Measurements from ENCODE around the gene WASL.

WASL gene

DNA sequence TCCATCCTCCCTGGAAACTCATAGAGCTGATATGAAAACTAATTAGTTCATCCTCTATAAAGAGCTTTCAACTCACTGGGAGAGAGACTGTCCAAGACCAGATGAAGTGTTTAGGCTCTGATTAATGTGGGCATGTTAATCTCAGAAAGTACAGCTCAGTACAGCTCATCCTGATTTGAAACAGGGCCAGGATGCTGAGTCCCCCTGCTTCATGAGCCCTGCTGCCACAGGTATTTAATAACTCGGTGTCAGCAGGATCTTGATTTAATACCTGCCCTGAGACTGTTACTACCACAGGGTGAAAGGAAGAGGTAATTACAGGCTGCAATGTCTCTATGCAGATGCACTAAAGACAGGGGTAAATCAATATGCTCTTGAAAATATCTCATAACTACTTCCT, 82.3 kb downstream of the WASL start:
- no peak overlapping the region for H3K4me3 ChIP-seq (ENCODE audit: low read length)
- no peaks in the 10 kb centered on the region for H3K4me1 ChIP-seq (ENCODE audit: control insufficient read depth, low read depth, low read length)
- no peaks in the 10 kb centered on the region for H3K9me3 ChIP-seq (ENCODE audit: control insufficient read depth, low read depth, low read length)
- H3K27ac ChIP-seq (ENCODE audit: low read length), result no peak overlapping the region
- no peak overlapping the region for H3K9ac ChIP-seq (ENCODE audit: low read length)
- no peaks in the 10 kb centered on the region for H3K36me3 ChIP-seq (ENCODE audit: control insufficient read depth, low read depth, low read length)
- H3K27me3 ChIP-seq (ENCODE audit: control insufficient read depth, insufficient read depth, low read length), result no peaks in the 10 kb centered on the region

DNA sequence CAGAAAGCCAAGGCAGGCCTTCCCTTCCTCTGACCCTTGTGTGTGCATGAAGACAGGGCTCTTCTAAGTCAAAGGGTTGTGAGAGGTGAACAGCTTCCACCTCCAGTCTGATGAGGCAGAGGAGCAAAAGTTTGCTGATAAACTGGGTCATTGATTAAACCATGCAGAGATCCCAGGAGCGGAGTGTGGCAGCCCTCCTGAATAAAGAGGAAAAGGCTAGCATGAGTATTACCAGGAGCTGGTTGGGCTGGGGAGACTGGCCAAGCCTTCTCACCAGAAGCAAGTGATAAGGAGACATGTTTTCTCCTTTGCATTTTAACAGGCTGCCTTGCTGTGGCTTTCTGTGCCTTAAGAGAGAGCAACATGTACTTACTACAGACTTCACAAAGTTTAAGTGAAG, 82.9 kb downstream of the WASL start:
- H3K9me3 ChIP-seq (ENCODE audit: control insufficient read depth, low read depth, low read length), result no peaks in the 10 kb centered on the region
- H3K4me3 ChIP-seq (ENCODE audit: low read length), result no peak overlapping the region
- no peaks in the 10 kb centered on the region for H3K27me3 ChIP-seq (ENCODE audit: control insufficient read depth, insufficient read depth, low read length)
- no peaks in the 10 kb centered on the region for H3K4me1 ChIP-seq (ENCODE audit: control insufficient read depth, low read depth, low read length)
- H3K27ac ChIP-seq (ENCODE audit: low read length), result no peak overlapping the region
- H3K36me3 ChIP-seq (ENCODE audit: control insufficient read depth, low read depth, low read length), result no peaks in the 10 kb centered on the region
- no peak overlapping the region for H3K9ac ChIP-seq (ENCODE audit: low read length)

DNA sequence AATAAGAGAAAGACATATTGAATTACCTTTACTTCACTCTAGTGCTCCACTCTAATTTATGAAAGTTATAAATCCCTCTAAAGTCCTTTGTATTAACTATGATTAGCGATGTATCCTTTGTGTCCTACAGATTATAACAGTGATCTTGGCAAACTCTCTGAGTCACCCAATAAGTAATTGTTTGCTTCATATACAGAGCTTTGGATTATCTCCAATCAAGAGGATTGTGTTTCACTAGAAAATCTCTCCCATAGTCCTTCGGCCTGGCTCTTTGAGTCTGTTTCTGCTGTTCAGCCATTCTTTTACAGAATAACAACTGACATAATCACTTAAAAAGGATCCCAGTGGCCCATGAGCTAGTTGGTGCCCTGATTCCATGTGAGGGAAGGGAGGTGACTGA, 83.6 kb downstream of the WASL start:
- H3K9ac ChIP-seq (ENCODE audit: low read length), result no peak overlapping the region
- H3K27me3 ChIP-seq (ENCODE audit: control insufficient read depth, insufficient read depth, low read length), result no peaks in the 10 kb centered on the region
- H3K4me3 ChIP-seq (ENCODE audit: low read length), result no peak overlapping the region

DNA sequence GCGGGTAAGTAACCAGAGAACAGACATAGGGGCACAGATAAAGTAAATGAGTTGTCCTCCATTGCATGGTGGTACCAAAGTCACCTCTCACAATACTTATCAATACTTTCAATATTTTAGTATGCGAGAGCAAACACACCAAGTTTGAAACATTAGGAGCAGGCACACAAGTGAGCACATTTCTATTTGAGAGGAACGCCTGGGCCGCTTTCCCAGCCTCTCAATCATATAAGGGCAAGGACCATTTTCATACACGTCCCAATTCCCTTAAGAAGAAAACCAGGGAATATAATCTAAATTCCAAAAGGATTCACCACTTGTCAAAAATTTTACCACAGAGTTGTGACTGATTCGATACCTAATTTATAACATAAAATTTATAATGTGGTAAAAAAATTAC, 85.6 kb downstream of the WASL start:
- no peaks in the 10 kb centered on the region for H3K9me3 ChIP-seq (ENCODE audit: control insufficient read depth, low read depth, low read length)
- H3K36me3 ChIP-seq (ENCODE audit: control insufficient read depth, low read depth, low read length), result no peaks in the 10 kb centered on the region
- no peak overlapping the region for H3K4me3 ChIP-seq (ENCODE audit: low read length)
- no peaks in the 10 kb centered on the region for H3K4me1 ChIP-seq (ENCODE audit: control insufficient read depth, low read depth, low read length)
- no peaks in the 10 kb centered on the region for H3K27me3 ChIP-seq (ENCODE audit: control insufficient read depth, insufficient read depth, low read length)
- H3K9ac ChIP-seq (ENCODE audit: low read length), result no peak overlapping the region
- H3K27ac ChIP-seq (ENCODE audit: low read length), result no peak overlapping the region

More for the DNA sequence above, 83.6 kb downstream of the WASL start:
- no peaks in the 10 kb centered on the region for H3K9me3 ChIP-seq (ENCODE audit: control insufficient read depth, low read depth, low read length)
- H3K4me1 ChIP-seq (ENCODE audit: control insufficient read depth, low read depth, low read length), result no peaks in the 10 kb centered on the region
- no peaks in the 10 kb centered on the region for H3K36me3 ChIP-seq (ENCODE audit: control insufficient read depth, low read depth, low read length)
- H3K27ac ChIP-seq (ENCODE audit: low read length), result no peak overlapping the region

DNA sequence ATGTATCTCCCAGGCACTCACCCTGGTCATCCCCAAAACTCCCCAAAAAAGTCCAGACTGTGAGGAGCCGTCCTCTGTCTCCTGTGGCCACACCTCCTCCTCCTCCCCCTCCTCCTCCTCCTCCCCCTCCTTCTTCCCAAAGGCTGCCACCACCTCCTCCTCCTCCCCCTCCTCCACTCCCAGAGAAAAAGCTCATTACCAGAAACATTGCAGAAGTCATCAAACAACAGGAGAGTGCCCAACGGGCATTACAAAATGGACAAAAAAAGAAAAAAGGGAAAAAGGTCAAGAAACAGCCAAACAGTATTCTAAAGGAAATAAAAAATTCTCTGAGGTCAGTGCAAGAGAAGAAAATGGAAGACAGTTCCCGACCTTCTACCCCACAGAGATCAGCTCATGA, 86.0 kb downstream of the WASL start:
- Histone ChIP-seq H3K9me3 (ENCODE audit: control insufficient read depth, low read depth, low read length) (no peaks in the 10 kb centered on the region), H3K4me3 (ENCODE audit: low read length) (no peak overlapping the region), H3K27ac (ENCODE audit: low read length) (no peak overlapping the region), H3K36me3 (ENCODE audit: control insufficient read depth, low read depth, low read length) (no peaks in the 10 kb centered on the region), H3K27me3 (ENCODE audit: control insufficient read depth, insufficient read depth, low read length) (no peaks in the 10 kb centered on the region), H3K4me1 (ENCODE audit: control insufficient read depth, low read depth, low read length) (no peaks in the 10 kb centered on the region), H3K9ac (ENCODE audit: low read length) (no peak overlapping the region)

DNA sequence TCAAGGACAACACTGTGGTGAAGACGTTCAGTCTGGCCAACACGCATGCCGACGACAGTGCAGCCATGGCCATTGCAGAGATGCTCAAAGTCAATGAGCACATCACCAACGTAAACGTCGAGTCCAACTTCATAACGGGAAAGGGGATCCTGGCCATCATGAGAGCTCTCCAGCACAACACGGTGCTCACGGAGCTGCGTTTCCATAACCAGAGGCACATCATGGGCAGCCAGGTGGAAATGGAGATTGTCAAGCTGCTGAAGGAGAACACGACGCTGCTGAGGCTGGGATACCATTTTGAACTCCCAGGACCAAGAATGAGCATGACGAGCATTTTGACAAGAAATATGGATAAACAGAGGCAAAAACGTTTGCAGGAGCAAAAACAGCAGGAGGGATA, 86.5 kb downstream of the WASL start:
- Histone ChIP-seq H3K27me3 (ENCODE audit: control insufficient read depth, insufficient read depth, low read length) (no peaks in the 10 kb centered on the region), H3K4me3 (ENCODE audit: low read length) (no peak overlapping the region), H3K9ac (ENCODE audit: low read length) (no peak overlapping the region), H3K36me3 (ENCODE audit: control insufficient read depth, low read depth, low read length) (no peaks in the 10 kb centered on the region), H3K4me1 (ENCODE audit: control insufficient read depth, low read depth, low read length) (no peaks in the 10 kb centered on the region), H3K9me3 (ENCODE audit: control insufficient read depth, low read depth, low read length) (no peaks in the 10 kb centered on the region), H3K27ac (ENCODE audit: low read length) (no peak overlapping the region)

DNA sequence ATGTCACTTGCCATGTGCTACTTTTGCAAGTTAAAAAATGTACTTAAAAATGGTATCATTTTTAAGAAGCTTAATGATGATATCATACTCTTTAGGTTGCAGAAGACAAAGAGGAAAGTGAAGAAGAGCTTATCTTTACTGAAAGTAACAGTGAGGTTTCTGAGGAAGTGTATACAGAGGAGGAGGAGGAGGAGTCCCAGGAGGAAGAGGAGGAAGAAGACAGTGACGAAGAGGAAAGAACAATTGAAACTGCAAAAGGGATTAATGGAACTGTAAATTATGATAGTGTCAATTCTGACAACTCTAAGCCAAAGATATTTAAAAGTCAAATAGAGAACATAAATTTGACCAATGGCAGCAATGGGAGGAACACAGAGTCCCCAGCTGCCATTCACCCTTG, 87.0 kb downstream of the WASL start:
- Histone ChIP-seq H3K9me3 (ENCODE audit: control insufficient read depth, low read depth, low read length) (no peaks in the 10 kb centered on the region), H3K36me3 (ENCODE audit: control insufficient read depth, low read depth, low read length) (no peaks in the 10 kb centered on the region), H3K4me1 (ENCODE audit: control insufficient read depth, low read depth, low read length) (no peaks in the 10 kb centered on the region), H3K4me3 (ENCODE audit: low read length) (no peak overlapping the region), H3K27ac (ENCODE audit: low read length) (no peak overlapping the region), H3K9ac (ENCODE audit: low read length) (no peak overlapping the region), H3K27me3 (ENCODE audit: control insufficient read depth, insufficient read depth, low read length) (no peaks in the 10 kb centered on the region)

DNA sequence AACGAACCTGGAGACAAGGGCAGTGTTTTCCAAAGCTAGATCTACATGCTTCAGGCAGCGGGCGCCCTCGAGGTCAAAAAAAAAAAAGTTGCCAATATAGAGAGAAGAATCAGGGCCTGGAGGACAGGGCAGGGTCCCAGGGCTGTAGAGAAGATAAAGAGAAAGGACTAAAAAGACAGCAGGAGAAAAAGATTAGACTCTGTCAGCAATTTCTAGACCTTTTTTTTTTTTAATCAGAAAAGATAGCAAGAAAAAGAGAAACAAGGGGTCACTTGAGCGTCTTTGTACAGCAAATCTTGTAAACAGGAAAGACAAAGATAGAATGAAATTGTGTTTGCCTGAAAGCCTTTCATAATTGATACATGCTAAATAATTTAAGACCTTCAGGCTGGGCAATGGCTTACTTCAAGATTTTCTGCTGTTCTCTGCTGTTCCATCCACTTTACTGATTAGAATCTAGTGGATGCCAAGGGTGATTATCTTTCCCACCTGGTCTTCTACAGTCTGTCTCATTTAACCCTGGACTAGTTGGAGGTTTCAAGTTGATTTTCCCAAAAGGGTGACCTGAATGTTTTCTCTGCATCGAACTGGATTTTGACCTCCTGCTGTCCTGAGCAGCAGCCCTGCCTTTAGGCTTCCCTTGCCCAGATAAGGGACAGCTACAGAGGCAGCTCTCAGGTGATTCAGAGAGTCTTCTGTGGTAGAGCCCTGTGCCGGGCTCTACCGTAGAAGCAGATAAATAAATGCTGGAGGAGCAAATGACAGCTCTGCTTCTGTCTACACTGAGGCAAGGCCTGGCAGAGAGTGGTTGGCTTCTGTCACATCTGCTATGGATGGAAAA, 88.1 kb downstream of the WASL start:
- H3K9ac ChIP-seq (ENCODE audit: low read length), result no peak overlapping the region
- no peaks in the 10 kb centered on the region for H3K9me3 ChIP-seq (ENCODE audit: control insufficient read depth, low read depth, low read length)
- H3K27ac ChIP-seq (ENCODE audit: low read length), result no peak overlapping the region

DNA sequence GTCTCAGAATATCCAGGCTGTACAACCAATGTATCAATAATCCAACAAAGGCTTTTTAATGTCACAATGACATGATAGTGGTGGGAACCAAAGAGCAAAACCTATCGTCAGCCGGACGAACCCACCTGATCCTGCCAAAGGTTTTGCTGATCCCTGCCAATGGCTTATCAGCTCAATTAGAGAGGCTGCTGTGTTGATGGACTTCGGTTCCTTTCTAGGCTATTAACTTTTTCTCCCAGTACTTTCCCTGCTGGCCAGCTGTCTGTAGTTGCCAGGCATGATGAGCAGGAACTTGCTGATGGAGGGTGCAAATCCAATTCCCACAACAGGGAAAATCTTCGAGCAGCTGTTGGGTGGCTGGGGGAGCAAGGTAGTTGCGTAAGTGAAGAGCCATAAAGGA, 90.8 kb downstream of the WASL start:
- Histone ChIP-seq H3K27ac (ENCODE audit: low read length) (no peak overlapping the region), H3K9ac (ENCODE audit: low read length) (no peak overlapping the region), H3K36me3 (ENCODE audit: control insufficient read depth, low read depth, low read length) (no peaks in the 10 kb centered on the region), H3K27me3 (ENCODE audit: control insufficient read depth, insufficient read depth, low read length) (no peaks in the 10 kb centered on the region), H3K4me1 (ENCODE audit: control insufficient read depth, low read depth, low read length) (no peaks in the 10 kb centered on the region), H3K4me3 (ENCODE audit: low read length) (no peak overlapping the region), H3K9me3 (ENCODE audit: control insufficient read depth, low read depth, low read length) (no peaks in the 10 kb centered on the region)

More for the DNA sequence above, 88.1 kb downstream of the WASL start:
- Histone ChIP-seq H3K36me3 (ENCODE audit: control insufficient read depth, low read depth, low read length) (no peaks in the 10 kb centered on the region), H3K4me1 (ENCODE audit: control insufficient read depth, low read depth, low read length) (no peaks in the 10 kb centered on the region), H3K27me3 (ENCODE audit: control insufficient read depth, insufficient read depth, low read length) (no peaks in the 10 kb centered on the region), H3K4me3 (ENCODE audit: low read length) (no peak overlapping the region)

DNA sequence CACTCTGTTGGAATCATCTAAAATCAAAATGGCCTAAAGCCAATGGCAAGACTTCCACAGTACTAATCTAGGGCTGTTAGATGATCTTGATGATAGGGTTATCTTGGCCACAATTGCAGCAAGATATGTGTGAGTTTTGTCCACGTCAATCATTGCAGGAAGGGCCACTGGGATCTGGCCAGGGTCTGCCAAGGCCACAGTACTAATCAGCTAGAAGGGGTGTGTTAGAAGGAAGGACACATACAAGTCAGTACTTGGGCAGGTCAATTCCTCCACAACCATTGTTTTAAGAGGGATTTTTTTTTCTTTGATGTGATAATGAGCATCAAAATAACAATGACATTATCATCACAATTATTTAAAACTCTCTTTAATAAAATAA, 91.5 kb downstream of the WASL start:
- H3K9ac ChIP-seq (ENCODE audit: low read length), result no peak overlapping the region
- no peak overlapping the region for H3K4me3 ChIP-seq (ENCODE audit: low read length)
- no peak overlapping the region for H3K27ac ChIP-seq (ENCODE audit: low read length)
- H3K9me3 ChIP-seq (ENCODE audit: control insufficient read depth, low read depth, low read length), result no peaks in the 10 kb centered on the region
- no peaks in the 10 kb centered on the region for H3K36me3 ChIP-seq (ENCODE audit: control insufficient read depth, low read depth, low read length)
- H3K4me1 ChIP-seq (ENCODE audit: control insufficient read depth, low read depth, low read length), result no peaks in the 10 kb centered on the region
- H3K27me3 ChIP-seq (ENCODE audit: control insufficient read depth, insufficient read depth, low read length), result no peaks in the 10 kb centered on the region

DNA sequence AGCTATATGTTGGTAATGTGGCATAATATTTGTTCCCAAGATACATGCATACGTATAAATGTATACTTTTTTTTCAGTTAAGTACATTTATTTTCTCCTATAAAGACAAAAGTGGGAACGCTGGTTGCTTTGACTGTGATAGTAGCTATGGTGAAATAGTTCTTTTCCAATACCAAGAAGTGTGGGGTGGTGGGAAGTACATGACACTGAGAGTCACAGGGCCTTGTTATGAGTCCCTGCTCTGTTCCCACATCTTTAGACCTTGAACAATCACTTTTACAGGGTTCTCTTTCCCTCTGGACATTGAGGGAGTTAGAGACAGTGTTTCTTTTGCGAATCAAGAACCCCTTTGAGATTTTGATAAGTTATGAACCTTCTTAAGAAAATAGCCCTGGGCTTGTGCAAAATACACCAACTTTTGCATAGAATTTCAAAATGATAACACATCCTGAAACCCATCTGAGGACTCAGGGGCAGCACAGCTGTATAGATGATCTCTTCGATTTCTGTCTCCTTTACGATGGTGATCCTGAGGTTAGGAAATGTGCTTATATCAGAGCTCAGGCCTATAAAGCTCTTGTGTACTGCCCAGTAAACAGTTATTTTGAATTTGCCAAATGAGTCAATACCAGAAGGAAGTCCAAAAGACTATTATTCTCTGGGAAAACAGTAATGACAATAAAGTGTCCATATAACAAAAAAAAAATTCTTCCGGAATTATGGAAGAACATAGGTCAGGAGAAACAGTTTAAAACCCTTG, 92.1 kb downstream of the WASL start:
- Histone ChIP-seq H3K27ac (ENCODE audit: low read length) (no peak overlapping the region), H3K27me3 (ENCODE audit: control insufficient read depth, insufficient read depth, low read length) (no peaks in the 10 kb centered on the region), H3K9me3 (ENCODE audit: control insufficient read depth, low read depth, low read length) (no peaks in the 10 kb centered on the region), H3K9ac (ENCODE audit: low read length) (no peak overlapping the region), H3K36me3 (ENCODE audit: control insufficient read depth, low read depth, low read length) (no peaks in the 10 kb centered on the region), H3K4me3 (ENCODE audit: low read length) (no peak overlapping the region), H3K4me1 (ENCODE audit: control insufficient read depth, low read depth, low read length) (no peaks in the 10 kb centered on the region)

DNA sequence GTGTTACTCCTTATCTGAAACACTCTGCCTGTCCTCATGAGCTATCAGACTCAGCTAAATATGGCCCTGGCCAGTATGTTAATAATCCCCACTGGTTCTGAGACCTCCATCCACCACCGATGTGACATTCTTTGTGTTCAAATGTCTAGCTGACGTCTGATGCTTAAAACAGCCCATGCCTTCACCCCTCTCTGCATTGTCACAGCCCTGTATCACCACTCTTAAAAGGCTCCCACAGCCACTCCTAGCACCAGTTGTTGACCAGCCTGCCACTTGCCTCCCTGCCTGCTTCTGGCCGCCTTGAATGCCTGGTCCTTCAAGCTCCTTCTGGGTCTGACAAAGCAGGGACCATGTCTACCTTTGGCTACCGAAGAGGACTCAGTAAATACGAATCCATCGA, 93.2 kb downstream of the WASL start, which contains the start of gene LMOD2:
Gene LMOD2 (plus strand): TSS at position 253 of the 400 bp plus-strand sequence. CDS start 98 bp downstream, at position 351.
- H3K9me3 ChIP-seq (ENCODE audit: control insufficient read depth, low read depth, low read length), result no peaks in the 10 kb centered on the region
- no peaks in the 10 kb centered on the region for H3K4me1 ChIP-seq (ENCODE audit: control insufficient read depth, low read depth, low read length)
- no peaks in the 10 kb centered on the region for H3K36me3 ChIP-seq (ENCODE audit: control insufficient read depth, low read depth, low read length)

More for the DNA sequence above, 93.2 kb downstream of the WASL start, which contains the start of gene LMOD2:
- Histone ChIP-seq H3K9ac (ENCODE audit: low read length) (no peak within 1 kb of the TSS), H3K27me3 (ENCODE audit: control insufficient read depth, insufficient read depth, low read length) (no peaks in the 10 kb centered on the region), H3K27ac (ENCODE audit: low read length) (no peak within 1 kb of the TSS), H3K4me3 (ENCODE audit: low read length) (no peak within 1 kb of the TSS)

All from iPS-18a (cell line).